ENCODE results near the gene FUBP3.

Gene FUBP3

DNA sequence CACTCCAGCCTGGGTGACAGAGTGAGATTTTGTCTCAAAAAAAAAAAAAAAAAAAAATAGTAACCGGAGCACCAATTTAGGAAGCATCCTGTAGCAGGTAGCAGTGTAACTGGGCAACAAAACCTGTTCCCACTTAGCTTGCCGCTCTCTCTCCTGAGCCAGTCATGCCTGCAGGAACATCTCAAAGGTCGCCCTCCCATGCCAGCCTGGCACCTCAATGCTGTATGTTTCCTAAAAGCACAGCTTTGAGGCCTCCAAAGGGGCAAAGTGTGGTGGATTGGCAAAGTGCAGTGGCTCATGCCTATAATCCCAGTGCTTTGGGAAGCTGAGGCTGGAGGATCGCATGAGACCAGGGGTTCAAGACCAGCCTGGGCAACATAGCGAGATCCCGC, 22.3 kb upstream of the FUBP3 start:
- TF ChIP-seq, protein P1, sequence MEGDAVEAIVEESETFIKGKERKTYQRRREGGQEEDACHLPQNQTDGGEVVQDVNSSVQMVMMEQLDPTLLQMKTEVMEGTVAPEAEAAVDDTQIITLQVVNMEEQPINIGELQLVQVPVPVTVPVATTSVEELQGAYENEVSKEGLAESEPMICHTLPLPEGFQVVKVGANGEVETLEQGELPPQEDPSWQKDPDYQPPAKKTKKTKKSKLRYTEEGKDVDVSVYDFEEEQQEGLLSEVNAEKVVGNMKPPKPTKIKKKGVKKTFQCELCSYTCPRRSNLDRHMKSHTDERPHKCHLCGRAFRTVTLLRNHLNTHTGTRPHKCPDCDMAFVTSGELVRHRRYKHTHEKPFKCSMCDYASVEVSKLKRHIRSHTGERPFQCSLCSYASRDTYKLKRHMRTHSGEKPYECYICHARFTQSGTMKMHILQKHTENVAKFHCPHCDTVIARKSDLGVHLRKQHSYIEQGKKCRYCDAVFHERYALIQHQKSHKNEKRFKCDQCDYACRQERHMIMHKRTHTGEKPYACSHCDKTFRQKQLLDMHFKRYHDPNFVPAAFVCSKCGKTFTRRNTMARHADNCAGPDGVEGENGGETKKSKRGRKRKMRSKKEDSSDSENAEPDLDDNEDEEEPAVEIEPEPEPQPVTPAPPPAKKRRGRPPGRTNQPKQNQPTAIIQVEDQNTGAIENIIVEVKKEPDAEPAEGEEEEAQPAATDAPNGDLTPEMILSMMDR (IDR thresholded peaks at IDR 0.05) = no peak

DNA sequence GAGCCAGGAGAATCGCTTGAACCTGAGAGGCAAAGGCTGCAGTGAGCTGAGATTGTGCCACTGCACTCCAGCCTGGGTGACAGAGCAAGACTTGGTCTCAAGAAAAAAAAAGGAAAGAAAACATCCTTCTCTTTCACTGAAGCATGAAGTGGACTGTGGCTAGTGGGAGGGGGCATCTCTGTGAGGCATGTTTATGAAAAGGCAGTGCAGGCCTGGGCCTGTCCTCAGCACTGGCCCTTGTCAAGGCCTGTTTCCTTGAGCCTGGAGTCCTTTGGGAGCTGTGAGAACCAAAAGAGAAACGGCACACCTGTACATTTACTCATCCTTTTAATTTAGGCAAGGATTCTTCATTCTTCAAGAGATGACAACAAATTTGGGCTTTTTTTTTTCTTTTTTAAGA, 18.3 kb upstream of the FUBP3 start:
- TF ChIP-seq, protein P1 (IDR thresholded peaks at IDR 0.05) = no peak

DNA sequence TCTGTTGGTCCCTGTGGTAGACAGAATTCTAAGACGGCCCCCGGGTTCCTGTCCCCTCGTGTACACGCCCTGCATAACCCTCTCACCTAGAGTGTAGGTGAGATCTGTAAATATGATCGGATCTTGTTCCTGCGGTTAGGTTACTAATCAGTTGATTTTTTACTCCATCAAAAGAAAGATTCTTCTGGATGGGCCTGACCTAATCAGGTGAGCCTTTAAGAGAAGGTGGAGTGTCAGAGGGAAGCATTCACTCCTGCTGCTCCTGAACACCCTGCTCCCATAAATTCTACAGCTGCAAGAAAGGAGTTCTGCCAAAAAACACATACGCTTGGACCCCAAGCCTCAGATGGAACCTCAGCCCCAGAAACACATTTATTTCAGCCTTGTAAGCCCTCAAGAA, 15.6 kb upstream of the FUBP3 start:
- TF ChIP-seq, protein P1 (IDR thresholded peaks at IDR 0.05) = no peak

DNA sequence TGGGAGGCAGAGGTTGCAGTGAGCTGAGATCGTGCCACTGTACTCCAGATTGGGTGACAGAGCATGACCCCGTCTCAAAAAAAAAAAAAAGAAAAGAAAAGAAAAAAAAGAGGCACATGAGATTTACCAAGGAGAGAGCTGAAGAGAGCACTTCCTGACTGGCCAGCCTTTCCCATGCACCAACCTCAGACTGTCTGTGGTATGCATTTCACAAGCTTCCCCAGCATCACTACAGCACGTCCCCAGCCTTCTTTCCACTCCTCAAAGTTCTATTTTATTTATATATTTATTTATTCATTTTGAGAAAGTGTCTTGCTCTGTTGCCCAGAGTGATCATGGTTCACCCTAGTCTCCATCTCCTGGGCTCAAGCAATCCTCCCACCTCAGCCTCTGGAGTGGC, 13.6 kb upstream of the FUBP3 start:
- TF ChIP-seq, protein P1 (IDR thresholded peaks at IDR 0.05) = no peak

- TF ChIP-seq, protein P1 (IDR thresholded peaks at IDR 0.05) = no peak
These were observed 9.2 kb upstream of the FUBP3 start for GRCh38 chr9:130570208-130570607.

DNA sequence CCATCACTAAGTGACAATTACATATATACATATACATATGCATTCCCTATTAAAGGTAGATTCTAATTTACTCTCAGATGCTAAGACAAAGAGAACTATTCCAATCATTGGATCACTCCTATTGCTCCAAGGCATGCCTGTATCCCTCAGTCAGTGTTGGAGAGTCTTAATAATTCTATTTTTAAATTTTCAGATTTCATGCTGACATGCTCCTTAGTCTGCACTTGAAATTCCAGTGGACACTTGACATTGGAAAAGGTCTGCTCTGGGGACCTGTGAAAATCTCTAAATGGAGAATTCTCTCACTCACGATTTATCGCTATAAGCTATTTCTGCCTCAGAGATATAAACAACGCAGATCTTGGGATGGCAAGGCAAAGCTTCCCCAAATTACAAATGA, 3.9 kb upstream of the FUBP3 start:
- TF ChIP-seq, protein P1 (IDR thresholded peaks at IDR 0.05) = no peak

DNA sequence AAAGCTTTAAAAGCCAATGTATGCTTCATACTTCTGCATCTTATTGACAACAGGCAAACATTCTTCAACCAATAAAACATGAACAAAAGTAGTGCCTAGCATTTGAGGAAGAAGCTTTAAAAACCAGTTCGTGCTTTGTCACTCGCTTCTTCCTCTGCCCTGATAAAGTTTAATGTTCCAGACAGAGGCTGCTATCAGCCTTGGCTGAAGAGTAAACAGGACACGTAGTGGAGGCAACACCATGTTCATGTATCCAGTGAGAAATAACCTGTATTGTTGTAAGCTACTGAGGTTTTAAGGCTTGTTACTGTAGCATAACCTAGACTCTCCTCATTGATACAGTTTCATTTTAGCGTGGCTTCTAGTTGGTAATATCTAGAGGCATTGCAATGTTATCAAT, 3.2 kb upstream of the FUBP3 start:
- TF ChIP-seq, protein P1 (IDR thresholded peaks at IDR 0.05) = no peak

- TF ChIP-seq, protein P1 (IDR thresholded peaks at IDR 0.05) = no peak
These were observed 524 bp downstream of the FUBP3 start for GRCh38 chr9:130579738-130580463.
